ENCODE results near the gene TMEM25. TPM values are rescaled to one million over a fixed set of nuclear protein-coding genes. Genes with fewer than 3 reads are reported as not detected.
A peak's percentile ranks its signal among the peaks of the same experiment; 100 is the strongest.

Gene TMEM25
- total and polyA plus RNA-seq, 2 of the 13 experiments (the other 11 are each of a cell fraction or from before 2014, with no cell fraction given) = 7.5 to 17.2 TPM

GRCh38 chr11:118572061-118572980 is 41.3 kb downstream of the TMEM25 start, which contains the start of gene ARCN1 (continued):
- TF ChIP-seq, protein P1, sequence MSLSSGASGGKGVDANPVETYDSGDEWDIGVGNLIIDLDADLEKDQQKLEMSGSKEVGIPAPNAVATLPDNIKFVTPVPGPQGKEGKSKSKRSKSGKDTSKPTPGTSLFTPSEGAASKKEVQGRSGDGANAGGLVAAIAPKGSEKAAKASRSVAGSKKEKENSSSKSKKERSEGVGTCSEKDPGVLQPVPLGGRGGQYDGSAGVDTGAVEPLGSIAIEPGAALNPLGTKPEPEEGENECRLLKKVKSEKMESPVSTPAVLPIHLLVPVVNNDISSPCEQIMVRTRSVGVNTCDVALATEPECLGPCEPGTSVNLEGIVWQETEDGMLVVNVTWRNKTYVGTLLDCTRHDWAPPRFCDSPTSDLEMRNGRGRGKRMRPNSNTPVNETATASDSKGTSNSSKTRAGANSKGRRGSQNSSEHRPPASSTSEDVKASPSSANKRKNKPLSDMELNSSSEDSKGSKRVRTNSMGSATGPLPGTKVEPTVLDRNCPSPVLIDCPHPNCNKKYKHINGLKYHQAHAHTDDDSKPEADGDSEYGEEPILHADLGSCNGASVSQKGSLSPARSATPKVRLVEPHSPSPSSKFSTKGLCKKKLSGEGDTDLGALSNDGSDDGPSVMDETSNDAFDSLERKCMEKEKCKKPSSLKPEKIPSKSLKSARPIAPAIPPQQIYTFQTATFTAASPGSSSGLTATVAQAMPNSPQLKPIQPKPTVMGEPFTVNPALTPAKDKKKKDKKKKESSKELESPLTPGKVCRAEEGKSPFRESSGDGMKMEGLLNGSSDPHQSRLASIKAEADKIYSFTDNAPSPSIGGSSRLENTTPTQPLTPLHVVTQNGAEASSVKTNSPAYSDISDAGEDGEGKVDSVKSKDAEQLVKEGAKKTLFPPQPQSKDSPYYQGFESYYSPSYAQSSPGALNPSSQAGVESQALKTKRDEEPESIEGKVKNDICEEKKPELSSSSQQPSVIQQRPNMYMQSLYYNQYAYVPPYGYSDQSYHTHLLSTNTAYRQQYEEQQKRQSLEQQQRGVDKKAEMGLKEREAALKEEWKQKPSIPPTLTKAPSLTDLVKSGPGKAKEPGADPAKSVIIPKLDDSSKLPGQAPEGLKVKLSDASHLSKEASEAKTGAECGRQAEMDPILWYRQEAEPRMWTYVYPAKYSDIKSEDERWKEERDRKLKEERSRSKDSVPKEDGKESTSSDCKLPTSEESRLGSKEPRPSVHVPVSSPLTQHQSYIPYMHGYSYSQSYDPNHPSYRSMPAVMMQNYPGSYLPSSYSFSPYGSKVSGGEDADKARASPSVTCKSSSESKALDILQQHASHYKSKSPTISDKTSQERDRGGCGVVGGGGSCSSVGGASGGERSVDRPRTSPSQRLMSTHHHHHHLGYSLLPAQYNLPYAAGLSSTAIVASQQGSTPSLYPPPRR (CRISPR knock-in tag; IDR thresholded peaks at IDR 0.05; ENCODE audit: borderline replicate concordance) = no peak
- TF ChIP-seq ZNF816 (CRISPR knock-in tag; IDR thresholded peaks at IDR 0.05; ENCODE audit: borderline replicate concordance) (peak; percentile 23; the same call in 1 of the 2 replicates), SMARCE1 (IDR thresholded peaks at IDR 0.05; ENCODE audit: borderline replicate concordance) (no peak), ZNF460 (CRISPR knock-in tag; IDR thresholded peaks at IDR 0.05; ENCODE audit: borderline replicate concordance) (no peak), PHF20 (CRISPR knock-in tag; IDR thresholded peaks at IDR 0.05) (peak; percentile 44), ZNF253 (CRISPR knock-in tag; IDR thresholded peaks at IDR 0.05; ENCODE audit: borderline replicate concordance) (0 out of 2 replicates have a peak, but pooled peaks have one; percentile 7), ZNF513 (CRISPR knock-in tag; conservative IDR thresholded peaks at IDR 0.05) (no peak), PPARG (CRISPR knock-in tag; conservative IDR thresholded peaks at IDR 0.05) (no peak), ZNF496 (CRISPR knock-in tag; IDR thresholded peaks at IDR 0.05; ENCODE audit: insufficient replicate concordance) (no peak), ZIK1 (CRISPR knock-in tag; IDR thresholded peaks at IDR 0.05; ENCODE audit: borderline replicate concordance, low read depth) (no peak), DPF2 (CRISPR knock-in tag; IDR thresholded peaks at IDR 0.05; ENCODE audit: borderline replicate concordance, low read depth) (no peak), KDM4B (CRISPR knock-in tag; IDR thresholded peaks at IDR 0.05) (no peak; the same call in 1 of the 2 replicates)
- TF ChIP-seq, protein P2, sequence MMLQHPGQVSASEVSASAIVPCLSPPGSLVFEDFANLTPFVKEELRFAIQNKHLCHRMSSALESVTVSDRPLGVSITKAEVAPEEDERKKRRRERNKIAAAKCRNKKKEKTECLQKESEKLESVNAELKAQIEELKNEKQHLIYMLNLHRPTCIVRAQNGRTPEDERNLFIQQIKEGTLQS (CRISPR knock-in tag; IDR thresholded peaks at IDR 0.05) = 0 out of 2 replicates have a peak, but pooled peaks have one; percentile 14
- TF ChIP-seq, protein P3, sequence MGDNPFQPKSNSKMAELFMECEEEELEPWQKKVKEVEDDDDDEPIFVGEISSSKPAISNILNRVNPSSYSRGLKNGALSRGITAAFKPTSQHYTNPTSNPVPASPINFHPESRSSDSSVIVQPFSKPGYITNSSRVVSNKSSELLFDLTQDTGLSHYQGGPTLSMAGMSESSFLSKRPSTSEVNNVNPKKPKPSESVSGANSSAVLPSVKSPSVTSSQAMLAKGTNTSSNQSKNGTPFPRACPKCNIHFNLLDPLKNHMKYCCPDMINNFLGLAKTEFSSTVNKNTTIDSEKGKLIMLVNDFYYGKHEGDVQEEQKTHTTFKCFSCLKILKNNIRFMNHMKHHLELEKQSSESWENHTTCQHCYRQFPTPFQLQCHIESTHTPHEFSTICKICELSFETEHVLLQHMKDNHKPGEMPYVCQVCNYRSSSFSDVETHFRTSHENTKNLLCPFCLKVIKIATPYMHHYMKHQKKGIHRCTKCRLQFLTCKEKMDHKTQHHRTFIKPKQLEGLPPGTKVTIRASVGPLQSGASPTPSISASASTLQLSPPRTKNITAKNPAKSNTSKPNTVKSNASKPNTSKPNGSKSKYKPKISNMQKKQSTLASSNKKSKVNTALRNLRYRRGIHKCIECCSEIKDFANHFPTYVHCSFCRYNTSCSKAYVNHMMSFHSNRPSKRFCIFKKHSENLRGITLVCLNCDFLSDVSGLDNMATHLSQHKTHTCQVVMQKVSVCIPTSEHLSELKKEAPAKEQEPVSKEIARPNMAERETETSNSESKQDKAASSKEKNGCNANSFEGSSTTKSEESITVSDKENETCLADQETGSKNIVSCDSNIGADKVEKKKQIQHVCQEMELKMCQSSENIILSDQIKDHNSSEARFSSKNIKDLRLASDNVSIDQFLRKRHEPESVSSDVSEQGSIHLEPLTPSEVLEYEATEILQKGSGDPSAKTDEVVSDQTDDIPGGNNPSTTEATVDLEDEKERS (CRISPR knock-in tag; IDR thresholded peaks at IDR 0.05) = no peak
- TF ChIP-seq, protein P4, sequence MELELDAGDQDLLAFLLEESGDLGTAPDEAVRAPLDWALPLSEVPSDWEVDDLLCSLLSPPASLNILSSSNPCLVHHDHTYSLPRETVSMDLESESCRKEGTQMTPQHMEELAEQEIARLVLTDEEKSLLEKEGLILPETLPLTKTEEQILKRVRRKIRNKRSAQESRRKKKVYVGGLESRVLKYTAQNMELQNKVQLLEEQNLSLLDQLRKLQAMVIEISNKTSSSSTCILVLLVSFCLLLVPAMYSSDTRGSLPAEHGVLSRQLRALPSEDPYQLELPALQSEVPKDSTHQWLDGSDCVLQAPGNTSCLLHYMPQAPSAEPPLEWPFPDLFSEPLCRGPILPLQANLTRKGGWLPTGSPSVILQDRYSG (CRISPR knock-in tag; IDR thresholded peaks at IDR 0.05) = 0 out of 2 replicates have a peak, but pooled peaks have one; percentile 23

All from HepG2 (cell line).